ENCODE results near the gene IKBKE. TPM values are rescaled to one million over a fixed set of nuclear protein-coding genes. Genes with fewer than 3 reads are reported as not detected.

The IKBKE gene
- total RNA-seq, 2 experiments from 2014 or later = 15.3 to 16.9 TPM

- ChIA-PET CTCF (interaction anchor here (1.4 kb wide), 1 partner anchor 13 kb away, joined by 4 read pairs; no protein-coding TSS in a partner anchor), POLR2A (no interaction called here)
Measured at GRCh38 chr1:206450281-206450680, 20.0 kb upstream of the IKBKE start.

GRCh38 chr1:206451134-206451686 lies 19.1 kb upstream of the IKBKE start:
- CTCF ChIA-PET = interaction anchor here (0.5 to 1.1 kb wide), 2 partner anchors 10 to 161 kb away, joined by 3 to 4 read pairs; partner anchors contain the start of gene EIF2D
- POLR2A ChIA-PET = no interaction called here

GRCh38 chr1:206453111-206453510 lies 17.2 kb upstream of the IKBKE start:
- CTCF ChIA-PET = no interaction called here
- POLR2A ChIA-PET = no interaction called here

GRCh38 chr1:206455289-206455665 lies 15.0 kb upstream of the IKBKE start:
- CTCF ChIA-PET = interaction anchor here (0.8 kb wide), 1 partner anchor 24 kb away, joined by 3 read pairs; no protein-coding TSS in a partner anchor
- POLR2A ChIA-PET = no interaction called here

- CTCF ChIA-PET = interaction anchor here (0.8 kb wide), 1 partner anchor 23 kb away, joined by 3 read pairs; no protein-coding TSS in a partner anchor
Measured at GRCh38 chr1:206455666-206456344, 14.5 kb upstream of the IKBKE start.

GRCh38 chr1:206456577-206457370 lies 13.5 kb upstream of the IKBKE start:
- CTCF ChIA-PET = interaction anchor here (0.9 to 1.1 kb wide), 3 partner anchors 11 to 23 kb away, joined by 3 to 4 read pairs (median 3); partner anchors contain the start of gene IKBKE
- POLR2A ChIA-PET = no interaction called here

More at GRCh38 chr1:206455666-206456344, 14.5 kb upstream of the IKBKE start:
- POLR2A ChIA-PET = no interaction called here

- CTCF ChIA-PET = interaction anchor here (0.9 to 2.0 kb wide), 4 partner anchors 10 to 22 kb away, joined by 3 to 4 read pairs (median 4); partner anchors contain the start of gene IKBKE
- POLR2A ChIA-PET = no interaction called here
Measured at GRCh38 chr1:206457408-206458120, 12.7 kb upstream of the IKBKE start.

- CTCF ChIA-PET = interaction anchor here (1.4 to 2.0 kb wide), 2 partner anchors 11 to 20 kb away, joined by 4 read pairs; partner anchors contain the start of gene IKBKE
- POLR2A ChIA-PET = no interaction called here
Measured at GRCh38 chr1:206459703-206460102, 10.6 kb upstream of the IKBKE start.

- ChIA-PET POLR2A (interaction anchor here (1.1 kb wide), 1 partner anchor 10 kb away, joined by 3 read pairs; no protein-coding TSS in a partner anchor), CTCF (interaction anchor here (0.6 to 3.7 kb wide), 11 partner anchors 8 to 203 kb away, joined by 3 to 25 read pairs (median 4); partner anchors contain the start of gene IKBKE)
Measured at GRCh38 chr1:206460836-206461426, 9.3 kb upstream of the IKBKE start.

- ChIA-PET CTCF (interaction anchor here (0.5 to 3.7 kb wide), 18 partner anchors 9 to 203 kb away, joined by 3 to 25 read pairs (median 4); partner anchors contain the start of gene IKBKE), POLR2A (interaction anchor here (1.1 kb wide), 1 partner anchor 9 kb away, joined by 3 read pairs; no protein-coding TSS in a partner anchor)
Measured at GRCh38 chr1:206461602-206462455, 8.4 kb upstream of the IKBKE start.

- ChIA-PET CTCF (interaction anchor here (1.0 to 3.7 kb wide), 4 partner anchors 13 to 201 kb away, joined by 3 to 25 read pairs (median 4); no protein-coding TSS in a partner anchor), POLR2A (no interaction called here)
Measured at GRCh38 chr1:206463137-206463536, 7.1 kb upstream of the IKBKE start.

- ChIA-PET POLR2A (no interaction called here), CTCF (interaction anchor here (1.2 to 3.7 kb wide), 3 partner anchors 14 to 24 kb away, joined by 4 to 25 read pairs (median 4); no protein-coding TSS in a partner anchor)
Measured at GRCh38 chr1:206463911-206464310, 6.4 kb upstream of the IKBKE start.

GRCh38 chr1:206464456-206464964 lies 5.8 kb upstream of the IKBKE start:
- CTCF ChIA-PET = interaction anchor here (1.2 to 2.3 kb wide), 2 partner anchors 15 kb away, joined by 4 to 9 read pairs; no protein-coding TSS in a partner anchor
- POLR2A ChIA-PET = no interaction called here

GRCh38 chr1:206465951-206466350 lies 4.3 kb upstream of the IKBKE start:
- CTCF ChIA-PET = interaction anchor here (1.2 to 2.3 kb wide), 3 partner anchors 11 to 115 kb away, joined by 4 to 9 read pairs (median 4); no protein-coding TSS in a partner anchor
- POLR2A ChIA-PET = no interaction called here

GRCh38 chr1:206466840-206467649 lies 3.2 kb upstream of the IKBKE start:
- CTCF ChIA-PET = interaction anchor here (0.6 to 2.3 kb wide), 2 partner anchors 10 to 12 kb away, joined by 3 to 9 read pairs; no protein-coding TSS in a partner anchor
- POLR2A ChIA-PET = no interaction called here

- ChIA-PET CTCF (no interaction called here), POLR2A (no interaction called here)
Measured at GRCh38 chr1:206467915-206468314, 2.4 kb upstream of the IKBKE start.

- CTCF ChIA-PET = no interaction called here
- POLR2A ChIA-PET = no interaction called here
Measured at GRCh38 chr1:206468571-206468970, 1.7 kb upstream of the IKBKE start.

Data from activated CD8-positive, alpha-beta memory T cell treated with anti-CD3 and anti-CD28 coated beads for 36 hours (primary cell).